Endothelial cell of umbilical vein (primary cell): ENCODE results near the gene TP73. TPM values are rescaled to one million over a fixed set of nuclear protein-coding genes. Genes with fewer than 3 reads are reported as not detected.

Experiments
- BruUV-seq: library from RNA; stranded (reverse); fragments of 400-500 nt; replicated peaks from 2 replicates; lab custom pipeline; 2021; lab: Mats Ljungman, UMichigan
- CTCF ChIA-PET: fragments of 300-600, 350-600 bp; sonication (Branson Sonifier 250); formaldehyde crosslinking; loops from one replicate; lab custom pipeline; 2021; ENCODE audit warnings: antibody characterized with exemption, inconsistent platforms; lab: Charles Lee
- POLR2A ChIA-PET: fragments of 300-600, 350-600 bp; sonication (Branson Sonifier 250); formaldehyde crosslinking; loops from one replicate; lab custom pipeline; 2021; ENCODE audit warnings: antibody characterized with exemption, inconsistent platforms; lab: Charles Lee
- DNase-seq: peaks from one replicate; pipeline ENCODE4 v3.0.0-alpha.2; 2011; ENCODE audit warnings: low read depth, low spot score
- FAIRE-seq: peaks from 2 replicates; lab custom pipeline; 2011; peaks lifted over from hg19 to GRCh38; lab: Jason Lieb, UNC
- H2AFZ ChIP-seq: 2 replicates; pipeline ENCODE4 v1.6.0; 2012; ENCODE audit warnings: low read depth, low read length, control low read depth, inconsistent platforms
- H3K27ac ChIP-seq: 2 replicates; pipeline ENCODE4 v1.5.1; 2011; ENCODE audit warnings: low read depth, mild to moderate bottlenecking, control low read depth, low read length, moderate library complexity; ENCODE audit not compliant: insufficient read depth
- H3K27me3 ChIP-seq, 2 experiments: 2 replicates each; pipeline versions ENCODE4 v1.6.0 to v1.6.1; 2011; ENCODE audit warnings: low read length in 2 of 2, mixed read lengths in 1 of 2; ENCODE audit not compliant: control insufficient read depth in 2 of 2, insufficient read depth in 2 of 2
- H3K36me3 ChIP-seq, 2 experiments: 2 replicates in 1 of 2; 3 replicates in 1 of 2; pipeline ENCODE4 v1.5.1; 2011; ENCODE audit warnings: low read length in 2 of 2, mild to moderate bottlenecking in 1 of 2, moderate library complexity in 1 of 2; ENCODE audit not compliant: control insufficient read depth in 2 of 2, insufficient read depth in 2 of 2; ENCODE audit errors: extremely low read depth in 1 of 2
- H3K4me1 ChIP-seq: 3 replicates; pipeline ENCODE4 v1.5.1; 2011; ENCODE audit warnings: mild to moderate bottlenecking, low read length; ENCODE audit not compliant: control insufficient read depth, insufficient read depth; ENCODE audit errors: extremely low read depth
- H3K4me2 ChIP-seq: 2 replicates; pipeline ENCODE4 v1.6.1; 2011; ENCODE audit warnings: low read length, control low read depth, mixed read lengths; ENCODE audit not compliant: insufficient read depth
- H3K4me3 ChIP-seq, 3 experiments: fragments of 200-600 bp in 1 of 3; sonication (generic), shearing (Covaris generic) in 1 of 3; replicated peaks in 1 of 3; 2 replicates each; pipeline ENCODE4 v1.5.1; 2011 to 2016; ENCODE audit warnings: control low read depth in 3 of 3, low read length in 3 of 3, mild to moderate bottlenecking in 2 of 3, inconsistent platforms in 1 of 3, low read depth in 1 of 3, moderate library complexity in 1 of 3; ENCODE audit not compliant: insufficient read depth in 1 of 3
- H3K79me2 ChIP-seq: 2 replicates; pipeline ENCODE4 v1.6.0; 2012; ENCODE audit warnings: low read length, inconsistent platforms; ENCODE audit not compliant: control insufficient read depth, insufficient read depth
- H3K9ac ChIP-seq: replicated peaks from 2 replicates; pipeline ENCODE3; 2011; ENCODE audit warnings: low read length, control low read depth; ENCODE audit not compliant: insufficient read depth; ENCODE audit errors: extremely low read depth
- H3K9me1 ChIP-seq: replicated peaks from 3 replicates; pipeline ENCODE4 v1.6.0; 2011; ENCODE audit warnings: mild to moderate bottlenecking, low read length; ENCODE audit not compliant: control insufficient read depth, insufficient read depth; ENCODE audit errors: extremely low read depth
- H3K9me3 ChIP-seq: replicated peaks from 2 replicates; pipeline ENCODE4 v1.5.1; 2012; ENCODE audit warnings: low read length, inconsistent platforms; ENCODE audit not compliant: control insufficient read depth, insufficient read depth
- H4K20me1 ChIP-seq: replicated peaks from 2 replicates; pipeline ENCODE3; 2011; ENCODE audit warnings: mild to moderate bottlenecking, low read length; ENCODE audit not compliant: control insufficient read depth, insufficient read depth; ENCODE audit errors: extremely low read depth
- CTCF ChIP-seq, 2 donors: IDR thresholded peaks; 1 replicate in 1 of 2; 2 replicates in 1 of 2; pipeline ENCODE4 v1.5.1; 2011; ENCODE audit warnings: low read length in 2 of 2, mild to moderate bottlenecking in 2 of 2, moderate library complexity in 2 of 2, control low read depth in 1 of 2, inconsistent platforms in 1 of 2, low read depth in 1 of 2; ENCODE audit not compliant: insufficient read depth in 1 of 2; ENCODE audit errors: extremely low read depth in 1 of 2
- EZH2 ChIP-seq: IDR thresholded peaks from 2 replicates; pipeline ENCODE4 v1.6.1; 2012; ENCODE audit warnings: borderline replicate concordance, low read depth, mild to moderate bottlenecking, moderate library complexity, low read length, inconsistent platforms; ENCODE audit not compliant: severe bottlenecking
- FOS ChIP-seq: IDR thresholded peaks from 2 replicates; pipeline ENCODE4 v1.6.1; 2011; ENCODE audit warnings: mild to moderate bottlenecking, low read length, moderate library complexity, borderline replicate concordance; ENCODE audit not compliant: insufficient read depth
- GATA2 ChIP-seq: IDR thresholded peaks from 2 replicates; pipeline ENCODE4 v1.7.0; 2011; ENCODE audit warnings: low read depth, mild to moderate bottlenecking, moderate library complexity, mixed read lengths, low read length; ENCODE audit not compliant: insufficient read length, insufficient read depth
- JUN ChIP-seq: IDR thresholded peaks from 2 replicates; pipeline ENCODE4 v1.6.1; 2011; ENCODE audit warnings: borderline replicate concordance, low read depth; ENCODE audit not compliant: insufficient read length, insufficient read depth
- MAX ChIP-seq: IDR thresholded peaks from 2 replicates; pipeline ENCODE4 v1.6.1; 2011; ENCODE audit not compliant: insufficient read depth, insufficient read length
- MYC ChIP-seq: IDR thresholded peaks from one replicate; pipeline ENCODE4 v1.6.1; 2011; ENCODE audit warnings: mild to moderate bottlenecking, low read depth, low read length
- POLR2A ChIP-seq: IDR thresholded peaks from 2 replicates; pipeline ENCODE4 v1.6.1; 2012; ENCODE audit warnings: low read depth, mild to moderate bottlenecking, control low read depth, low read length
- POLR2AphosphoS5 ChIP-seq: IDR thresholded peaks from 2 replicates; pipeline ENCODE4 v1.6.1; 2012; ENCODE audit warnings: low read depth, mild to moderate bottlenecking, control low read depth, low read length, moderate library complexity; ENCODE audit not compliant: insufficient read depth
- dilution Hi-C: fragments of 300-500 bp; cut with MboI; formaldehyde crosslinking; loops from one replicate; pipeline ENCODE4 v1.15.0; 2019; ENCODE audit warnings: low sequenced_read_pairs; ENCODE audit not compliant: extremely low pct_ligation_motif_present
- intact Hi-C: fragments of 100-400 bp; cut with micrococcal nuclease; formaldehyde crosslinking; loops from one replicate; pipeline ENCODE4 v1.10.0; 2022
- polyA plus RNA-seq, 4 experiments: library from polyadenylated mRNA; depleted of rRNA in 3 of 4; stranded (reverse) in 3 of 4; unstranded in 1 of 4; fragments of >200 nt; gene quantifications; 2 replicates each; pipeline versions ENCODE4 v1.2.1 to v1.2.3, GENCODE V29; 2011 to 2012; ENCODE audit warnings: missing spikeins in 1 of 4
- total RNA-seq: library from RNA; stranded (reverse); gene quantifications from 2 replicates; pipeline ENCODE4 v1.2.3, GENCODE V29; 2021

TP73 gene
- total and polyA plus RNA-seq, 2 donors (not counting 3 experiments of a cell fraction or from before 2014, with no cell fraction given), result 0.03 to 0.15 TPM

GRCh38 chr1:3716351-3716750 lies 64.0 kb downstream of the TP73 start:
- Histone ChIP-seq H2AFZ (no peak overlapping the region), H3K27ac (no peak overlapping the region), H3K27me3 (no peaks in the 10 kb centered on the region), H3K9me3 (no peaks in the 10 kb centered on the region), H3K4me1 (no peaks in the 10 kb centered on the region), H3K4me3 (no peak overlapping the region), H4K20me1 (no peaks in the 10 kb centered on the region), H3K79me2 (no peaks in the 10 kb centered on the region), H3K4me2 (no peak overlapping the region), H3K36me3 (no peaks in the 10 kb centered on the region), H3K9ac (no peak overlapping the region), H3K9me1 (no peaks in the 10 kb centered on the region)
- CTCF ChIA-PET, result interaction anchor here (1.4 to 1.6 kb wide), 2 partner anchors 8 to 11 kb away, joined by 4 to 13 read pairs; no protein-coding TSS in a partner anchor
- DNase-seq, result no peak
- BruUV-seq, result no TSS peak
- dilution Hi-C loops, result no loop called here
- TF ChIP-seq GATA2 (no peak), CTCF (IDR thresholded peaks at IDR 0.05; ENCODE audit: extremely low read depth in 1 of 2, insufficient read depth in 1 of 2, low read depth in 1 of 2, low read length in 2 of 2) (no peak), EZH2 (no peak), MYC (no peak), FOS (no peak), POLR2A (no peak), MAX (no peak), JUN (no peak), POLR2AphosphoS5 (no peak)
- no peak for FAIRE-seq
- POLR2A ChIA-PET, result no interaction called here
- intact Hi-C loops, result no loop called here
